Measurements from ENCODE around the gene XPR1.

GRCh38 chr1:180640531-180640949 lies 8.7 kb downstream of the XPR1 start:
- TF ChIP-seq CTCF (IDR thresholded peaks at IDR 0.05) (no peak), POLR2A (IDR thresholded peaks at IDR 0.05) (no peak)
